HepG2 (cell line): ENCODE data around the gene SF3A2. TPM values are rescaled to one million over a fixed set of nuclear protein-coding genes. Genes with fewer than 3 reads are reported as not detected.
A peak's percentile ranks its signal among the peaks of the same experiment; 100 is the strongest.

Experiments used
- AGO1 ChIP-seq: fragments of 200-400 bp; formaldehyde crosslinking; IDR thresholded peaks from 2 replicates; pipeline ENCODE4 v1.6.1; 2017; ENCODE audit warnings: mild to moderate bottlenecking, low read depth, low read length, moderate library complexity; ENCODE audit not compliant: poor library complexity, severe bottlenecking
- GABPB1 ChIP-seq: IDR thresholded peaks from 2 replicates; pipeline ENCODE4 v1.6.1; 2016; ENCODE audit warnings: mild to moderate bottlenecking, missing genetic modification reagents, moderate library complexity, missing compliant biosample characterization
- HES4 ChIP-seq: sonication (generic); formaldehyde crosslinking; IDR thresholded peaks from 2 replicates; pipeline ENCODE4 v1.9.0; 2021; ENCODE audit warnings: mild to moderate bottlenecking, missing genetic modification reagents, borderline replicate concordance
- PHF8 ChIP-seq: sonication (generic); formaldehyde crosslinking; IDR thresholded peaks from 2 replicates; pipeline ENCODE4 v1.5.0; 2020; ENCODE audit warnings: missing genetic modification reagents
- RBFOX2 ChIP-seq: fragments of 200-400 bp; formaldehyde crosslinking; IDR thresholded peaks from 2 replicates; pipeline ENCODE4 v1.6.1; 2017; ENCODE audit warnings: low read depth, mild to moderate bottlenecking, low read length
- ZBTB4 ChIP-seq: sonication (generic); formaldehyde crosslinking; IDR thresholded peaks from 2 replicates; pipeline ENCODE4 v1.4.0; 2020; ENCODE audit warnings: missing genetic modification reagents, mild to moderate bottlenecking, borderline replicate concordance
- ZBTB7B ChIP-seq: sonication (generic); formaldehyde crosslinking; IDR thresholded peaks from 2 replicates; pipeline ENCODE4 v1.4.0; 2020; ENCODE audit warnings: missing genetic modification reagents
- ZFX ChIP-seq: sonication (generic); formaldehyde crosslinking; IDR thresholded peaks from 2 replicates; pipeline ENCODE4 v1.4.0; 2020; ENCODE audit warnings: mild to moderate bottlenecking, low read depth, missing genetic modification reagents, moderate library complexity
- ZNF205 ChIP-seq: IDR thresholded peaks from 2 replicates; pipeline ENCODE4 v1.6.1; 2018; ENCODE audit warnings: missing biosample characterization, missing genetic modification reagents
- ZNF253 ChIP-seq: sonication (generic); formaldehyde crosslinking; IDR thresholded peaks from 2 replicates; pipeline ENCODE4 v1.8.0; 2022; ENCODE audit warnings: mild to moderate bottlenecking, missing genetic modification reagents, borderline replicate concordance
- ZNF430 ChIP-seq: sonication (generic); formaldehyde crosslinking; IDR thresholded peaks from 2 replicates; pipeline ENCODE4 v1.9.0; 2021; ENCODE audit warnings: mild to moderate bottlenecking, missing genetic modification reagents
- ZNF660 ChIP-seq: sonication (generic); formaldehyde crosslinking; IDR thresholded peaks from 2 replicates; pipeline ENCODE4 v1.5.1; 2020; ENCODE audit warnings: mild to moderate bottlenecking, low read depth, missing genetic modification reagents, borderline replicate concordance
- ZNF770 ChIP-seq: sonication (generic); formaldehyde crosslinking; IDR thresholded peaks from 2 replicates; pipeline ENCODE4 v1.5.0; 2020; ENCODE audit warnings: mild to moderate bottlenecking, missing genetic modification reagents
- polyA plus RNA-seq, 8 experiments: library from polyadenylated mRNA; depleted of rRNA in 3 of 8; stranded (reverse) in 7 of 8; unstranded in 1 of 8; fragments of >200 nt; fragmentation: Illumina TruSeq in 4 of 8; extraction: Trizol in 4 of 8; gene quantifications; 2 replicates each; pipeline versions ENCODE4 v1.2.1 to v1.2.3, GENCODE V29; 2011 to 2016; ENCODE audit warnings: low read depth in 4 of 8, missing spikeins in 1 of 8, mixed read lengths in 1 of 8; ENCODE audit not compliant: insufficient read depth in 1 of 8
- total RNA-seq, 5 experiments: library from RNA; depleted of rRNA; stranded (reverse); fragments of >200 nt; fragmentation: Illumina TruSeq; extraction: Trizol; gene quantifications; 2 replicates each; pipeline ENCODE4 v1.2.3, GENCODE V29; 2016; ENCODE audit warnings: low read depth in 1 of 5

Gene SF3A2
- total and polyA plus RNA-seq, 2 of the 13 experiments (the other 11 are each of a cell fraction or from before 2014, with no cell fraction given) = 8.6 to 8.8 TPM

GRCh38 chr19:2252055-2252796 is 15.6 kb downstream of the SF3A2 start (continued):
- TF ChIP-seq ZBTB4 (CRISPR knock-in tag) = 0 out of 2 replicates have a peak, but pooled peaks have one; percentile 30
- TF ChIP-seq ZNF770 (CRISPR knock-in tag) = peak; percentile 49; the same call in 1 of the 2 replicates
- TF ChIP-seq ZBTB7B (CRISPR knock-in tag) = peak; percentile 51; the same call in 1 of the 2 replicates
- TF ChIP-seq ZNF660 (CRISPR knock-in tag) = no peak
- TF ChIP-seq GABPB1 (CRISPR knock-in tag) = peak; percentile 50; the same call in 1 of the 2 replicates
- peak; percentile 56 for TF ChIP-seq RBFOX2
- 0 out of 2 replicates have a peak, but pooled peaks have one; percentile 4 for TF ChIP-seq HES4 (CRISPR knock-in tag)
- no peak for TF ChIP-seq ZNF430 (CRISPR knock-in tag)
- TF ChIP-seq ZNF205 (CRISPR knock-in tag) = 0 out of 2 replicates have a peak, but pooled peaks have one; percentile 32
- TF ChIP-seq AGO1 = peak; percentile 4
- TF ChIP-seq ZNF253 = 0 out of 2 replicates have a peak, but pooled peaks have one; percentile 67
- peak; percentile 36; the same call in 1 of the 2 replicates for TF ChIP-seq PHF8
- peak; percentile 12; the same call in 1 of the 2 replicates for TF ChIP-seq ZFX (CRISPR knock-in tag)
- TF ChIP-seq, all 625 proteins: peak for 23
